OCI-LY1 (cell line): ENCODE data around the gene DMBT1.

Experiments
- EZH2 ChIP-seq: fragments of 200-600 bp; sonication (generic), shearing (Covaris generic); IDR thresholded peaks from 2 replicates; pipeline ENCODE4 v1.8.0; 2017; ENCODE audit warnings: borderline replicate concordance, mixed run types, mild to moderate bottlenecking, antibody characterized with exemption, low read length, moderate library complexity, mixed read lengths
- TF ChIP-seq, protein P1 (sequence below): fragments of 200-600 bp; sonication (generic), shearing (Covaris generic); IDR thresholded peaks from 2 replicates; pipeline ENCODE4 v1.5.1; 2017; ENCODE audit warnings: mild to moderate bottlenecking, antibody characterized with exemption, low read length, moderate library complexity, mixed read lengths

DNA sequence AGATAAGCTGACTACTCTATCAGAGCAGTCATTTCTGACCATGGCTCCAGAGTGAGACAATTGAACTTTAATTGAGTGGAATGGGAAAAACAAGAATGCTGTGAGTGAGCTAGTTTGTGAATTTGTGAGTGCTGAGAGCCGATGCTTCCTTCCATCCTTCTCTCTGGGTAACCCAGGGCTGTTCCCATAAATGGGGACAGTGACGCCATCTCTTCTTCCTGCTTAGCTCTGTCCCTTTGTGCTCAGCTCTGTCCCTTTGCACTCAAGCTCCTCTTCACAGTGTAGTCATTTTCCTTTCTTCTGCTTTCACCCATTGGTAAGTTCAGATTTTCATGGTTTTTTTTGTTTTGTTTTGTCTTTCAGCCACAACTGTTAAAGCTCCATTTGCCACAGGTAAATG, 114.7 kb downstream of the DMBT1 start:
- TF ChIP-seq, protein P1, sequence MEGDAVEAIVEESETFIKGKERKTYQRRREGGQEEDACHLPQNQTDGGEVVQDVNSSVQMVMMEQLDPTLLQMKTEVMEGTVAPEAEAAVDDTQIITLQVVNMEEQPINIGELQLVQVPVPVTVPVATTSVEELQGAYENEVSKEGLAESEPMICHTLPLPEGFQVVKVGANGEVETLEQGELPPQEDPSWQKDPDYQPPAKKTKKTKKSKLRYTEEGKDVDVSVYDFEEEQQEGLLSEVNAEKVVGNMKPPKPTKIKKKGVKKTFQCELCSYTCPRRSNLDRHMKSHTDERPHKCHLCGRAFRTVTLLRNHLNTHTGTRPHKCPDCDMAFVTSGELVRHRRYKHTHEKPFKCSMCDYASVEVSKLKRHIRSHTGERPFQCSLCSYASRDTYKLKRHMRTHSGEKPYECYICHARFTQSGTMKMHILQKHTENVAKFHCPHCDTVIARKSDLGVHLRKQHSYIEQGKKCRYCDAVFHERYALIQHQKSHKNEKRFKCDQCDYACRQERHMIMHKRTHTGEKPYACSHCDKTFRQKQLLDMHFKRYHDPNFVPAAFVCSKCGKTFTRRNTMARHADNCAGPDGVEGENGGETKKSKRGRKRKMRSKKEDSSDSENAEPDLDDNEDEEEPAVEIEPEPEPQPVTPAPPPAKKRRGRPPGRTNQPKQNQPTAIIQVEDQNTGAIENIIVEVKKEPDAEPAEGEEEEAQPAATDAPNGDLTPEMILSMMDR: no peak
- no peak for TF ChIP-seq EZH2
